Spleen (tissue), 11 donors: ENCODE measurements around the gene NEAT1. TPM values are rescaled to one million over a fixed set of nuclear protein-coding genes. Genes with fewer than 3 reads are reported as not detected.
A peak's percentile ranks its signal among the peaks of the same experiment; 100 is the strongest.

Experiments used
- DNase-seq: peaks from one replicate; pipeline ENCODE4 v3.0.0-alpha.2; 2020
- H3K27ac ChIP-seq, 8 donors: fragments of 200-600 bp; sonication (generic) in 7 of 8; 1 replicate in 4 of 8; 2 replicates in 4 of 8; pipeline versions ENCODE4 v1.5.0 to v1.8.0; 2016 to 2021; ENCODE audit warnings: inconsistent platforms in 4 of 8, mild to moderate bottlenecking in 4 of 8, moderate library complexity in 1 of 8
- H3K27me3 ChIP-seq, 7 donors: fragments of 200-600 bp; sonication (generic) in 6 of 7; replicated peaks in 1 of 7; 1 replicate in 4 of 7; 2 replicates in 3 of 7; pipeline versions ENCODE4 v1.5.0 to v1.8.0; 2016 to 2021; ENCODE audit warnings: inconsistent platforms in 3 of 7, mild to moderate bottlenecking in 1 of 7
- H3K36me3 ChIP-seq, 6 donors: fragments of 200-600 bp; sonication (generic) in 5 of 6; 1 replicate in 4 of 6; 2 replicates in 2 of 6; pipeline versions ENCODE4 v1.5.0 to v1.8.0; 2016 to 2021; ENCODE audit warnings: inconsistent platforms in 2 of 6
- H3K4me1 ChIP-seq, 6 donors: fragments of 200-600 bp; sonication (generic) in 5 of 6; 1 replicate in 3 of 6; 2 replicates in 3 of 6; pipeline versions ENCODE4 v1.5.0 to v1.8.0; 2016 to 2021; ENCODE audit warnings: inconsistent platforms in 3 of 6
- H3K4me3 ChIP-seq, 8 donors: fragments of 200-600 bp; sonication (generic) in 7 of 8; 1 replicate in 4 of 8; 2 replicates in 4 of 8; pipeline versions ENCODE4 v1.5.0 to v1.8.0; 2016 to 2021; ENCODE audit warnings: inconsistent platforms in 4 of 8, mild to moderate bottlenecking in 4 of 8, moderate library complexity in 2 of 8
- H3K9me3 ChIP-seq, 8 donors: fragments of 200-600 bp; sonication (generic) in 7 of 8; 1 replicate in 4 of 8; 2 replicates in 4 of 8; pipeline versions ENCODE4 v1.5.0 to v1.8.0; 2016 to 2021; ENCODE audit warnings: inconsistent platforms in 4 of 8
- POLR2A ChIP-seq, 3 donors: fragments of 450-650 bp; IDR thresholded peaks; one replicate each; pipeline ENCODE4 v1.5.1; 2017; ENCODE audit warnings: antibody characterized with exemption in 3 of 3, mild to moderate bottlenecking in 1 of 3
- POLR2AphosphoS5 ChIP-seq, 3 donors: sonication (generic); formaldehyde crosslinking; IDR thresholded peaks; one replicate each; pipeline ENCODE4 v1.5.1; 2017; ENCODE audit warnings: antibody characterized with exemption in 3 of 3
- WGBS, 5 donors: extraction: QIAGEN DNeasy Blood & Tissue Kit in 3 of 5; methylation state at CpG; one replicate each; pipeline versions ENCODE4 v1.1.5 to v1.1.7; 2013 to 2018; 5-methylcytosine and 5-hydroxymethylcytosine counted together
- intact Hi-C: fragments of 100-400 bp; cut with DNase I; formaldehyde crosslinking; loops from one replicate; pipeline ENCODE4 v1.15.0; 2023; ENCODE audit warnings: low total_unique reads
- polyA plus RNA-seq, 3 donors: library from polyadenylated mRNA; stranded (reverse); fragments of 200-250 nt; gene quantifications; one replicate each; pipeline ENCODE4 v1.2.1, GENCODE V29; 2013
- total RNA-seq, 7 donors: library from RNA; depleted of rRNA in 3 of 7; stranded (reverse); fragments of >200 nt in 3 of 7; fragmentation: NEBNext Ultra II Directional in 4 of 7; extraction: Animal tissue kit (Norgen Biotek cat#: 25700) in 4 of 7; gene quantifications; one replicate each; pipeline versions ENCODE4 v1.1.0 to v1.2.1, GENCODE V29; 2016 to 2021
- TF ChIP-seq, protein P1 (sequence below), 11 experiments: fragments of 200-600 bp in 7 of 11; fragments of 450-650 bp in 4 of 11; sonication (generic) in 4 of 11; IDR thresholded peaks in 8 of 11; conservative IDR thresholded peaks in 3 of 11; 1 replicate in 7 of 11; 2 replicates in 4 of 11; pipeline versions ENCODE4 v1.4.0 to v1.8.0; 2016 to 2021; ENCODE audit warnings: antibody characterized with exemption in 11 of 11, inconsistent platforms in 4 of 11, mild to moderate bottlenecking in 1 of 11
- donor health status: healthy with polysubstance abuse.
- donor health status: DM: no; HTN: no; CAD: no; lungs with moderate emphysema.
- donor health status: DM: no; HTN: no; CAD: no.
- donor health status: Bipolar disorder and iron deficiency.
- donor health status: healthy.
- donor health status: DM: no; HTN: no; CAD: no.
- donor health status: DM: yes; HTN: yes; CAD: no.

Gene NEAT1
- total and polyA plus RNA-seq, 10 donors = 266 to 1,804 (median 874) TPM

DNA sequence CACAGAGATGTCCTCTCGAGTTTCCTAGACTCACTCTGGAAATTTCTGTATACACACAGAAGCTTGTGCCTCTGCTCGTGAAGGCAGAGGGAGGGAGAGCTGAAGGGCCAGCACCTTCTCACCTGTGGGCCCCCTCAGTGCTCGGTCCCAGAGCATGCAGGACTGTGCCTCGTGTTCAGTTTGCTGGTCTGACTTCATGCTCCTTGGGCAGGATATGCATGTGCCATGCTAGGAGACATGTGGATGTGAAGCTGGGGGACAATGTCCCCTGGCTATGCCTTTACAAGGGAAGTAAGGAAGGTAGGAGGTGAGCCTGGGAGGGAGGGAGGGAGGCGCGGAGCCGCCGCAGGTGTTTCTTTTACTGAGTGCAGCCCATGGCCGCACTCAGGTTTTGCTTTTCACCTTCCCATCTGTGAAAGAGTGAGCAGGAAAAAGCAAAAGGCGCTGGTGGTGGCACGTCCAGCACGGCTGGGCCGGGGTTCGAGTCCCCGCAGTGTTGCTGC is 22.6 kb downstream of the NEAT1 start:
- Histone ChIP-seq H3K4me1 (peaks cover 27 to 74% (median 54%) of the 10 kb centered on the region in 6 donors), H3K36me3 (peaks cover 0 to 70% (median 13%) of the 10 kb centered on the region in 6 donors), H3K9me3 (no peaks in the 10 kb centered on the region), H3K27me3 (no peaks in the 10 kb centered on the region), H3K4me3 (no peak overlapping the region), H3K27ac (peak overlapping the region in 7 of 8 donors; percentile 9 to 77 (median 45))
- peak in 2 of 3 donors; percentile 69 to 90 for TF ChIP-seq POLR2AphosphoS5 (IDR thresholded peaks at IDR 0.05)
- peak in 1 of 3 donors; percentile 28 for TF ChIP-seq POLR2A (IDR thresholded peaks at IDR 0.05)
- TF ChIP-seq, protein P1, sequence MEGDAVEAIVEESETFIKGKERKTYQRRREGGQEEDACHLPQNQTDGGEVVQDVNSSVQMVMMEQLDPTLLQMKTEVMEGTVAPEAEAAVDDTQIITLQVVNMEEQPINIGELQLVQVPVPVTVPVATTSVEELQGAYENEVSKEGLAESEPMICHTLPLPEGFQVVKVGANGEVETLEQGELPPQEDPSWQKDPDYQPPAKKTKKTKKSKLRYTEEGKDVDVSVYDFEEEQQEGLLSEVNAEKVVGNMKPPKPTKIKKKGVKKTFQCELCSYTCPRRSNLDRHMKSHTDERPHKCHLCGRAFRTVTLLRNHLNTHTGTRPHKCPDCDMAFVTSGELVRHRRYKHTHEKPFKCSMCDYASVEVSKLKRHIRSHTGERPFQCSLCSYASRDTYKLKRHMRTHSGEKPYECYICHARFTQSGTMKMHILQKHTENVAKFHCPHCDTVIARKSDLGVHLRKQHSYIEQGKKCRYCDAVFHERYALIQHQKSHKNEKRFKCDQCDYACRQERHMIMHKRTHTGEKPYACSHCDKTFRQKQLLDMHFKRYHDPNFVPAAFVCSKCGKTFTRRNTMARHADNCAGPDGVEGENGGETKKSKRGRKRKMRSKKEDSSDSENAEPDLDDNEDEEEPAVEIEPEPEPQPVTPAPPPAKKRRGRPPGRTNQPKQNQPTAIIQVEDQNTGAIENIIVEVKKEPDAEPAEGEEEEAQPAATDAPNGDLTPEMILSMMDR (IDR thresholded peaks at IDR 0.05 in 8 of 11, conservative IDR thresholded peaks at IDR 0.05 in 3 of 11) = no peak
- 87 to 91% (median 90%) methylated on average over 15 of the region's 15 CpGs for WGBS, 5 donors
- intact Hi-C loops = no loop called here
- DNase-seq = no peak

DNA sequence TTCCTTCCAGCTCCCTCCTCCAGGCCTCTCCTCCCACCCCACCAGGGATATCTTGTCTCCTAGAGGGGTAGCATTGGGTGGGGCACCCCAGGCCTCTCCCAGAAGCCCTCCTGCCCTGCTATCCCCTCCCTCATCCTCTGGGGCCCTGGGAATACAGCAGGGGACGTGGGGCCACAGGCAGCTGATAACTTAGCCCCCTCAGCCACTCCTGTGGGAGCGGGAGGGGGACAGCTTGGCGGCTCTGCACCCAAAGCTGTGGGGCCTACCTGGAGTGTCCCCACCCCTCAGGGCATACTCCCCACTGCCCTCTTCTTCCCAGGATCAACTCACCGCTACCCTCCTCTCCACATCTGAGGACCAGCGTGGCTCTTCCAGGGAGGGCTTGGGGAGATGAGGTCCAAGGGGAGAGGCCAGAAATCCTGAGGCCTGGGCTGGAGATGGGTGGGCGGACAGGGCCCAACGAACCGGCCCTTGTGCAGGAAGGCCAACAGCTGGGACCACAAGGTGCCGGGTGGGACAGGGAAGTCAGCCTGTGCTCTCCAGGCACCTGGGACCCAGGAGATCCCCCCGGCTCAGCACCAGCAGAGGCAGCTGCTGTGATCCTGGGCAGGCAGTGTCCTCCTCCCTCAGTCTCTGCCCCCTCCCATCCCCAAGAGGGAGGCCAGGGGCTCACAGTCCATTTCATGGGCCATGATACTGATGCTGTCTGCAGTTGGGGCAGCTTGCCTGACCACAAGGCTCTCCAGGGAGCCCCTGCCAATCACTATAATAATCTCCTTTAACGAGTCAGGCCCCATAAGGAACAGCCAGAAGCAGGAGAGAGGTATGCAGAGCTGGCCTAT is 23.2 kb downstream of the NEAT1 start:
- peak overlapping the region in 7 of 8 donors; percentile 1 to 77 (median 45) for H3K27ac ChIP-seq
- TF ChIP-seq POLR2AphosphoS5 (IDR thresholded peaks at IDR 0.05) = peak; percentile 74 to 88 (median 87)
- TF ChIP-seq POLR2A (IDR thresholded peaks at IDR 0.05) = no peak
- H3K9me3 ChIP-seq = peaks cover 0 to 4% (median 0%) of the 10 kb centered on the region in 8 donors
- intact Hi-C loops = no loop called here
- H3K4me1 ChIP-seq = peaks cover 24 to 67% (median 47%) of the 10 kb centered on the region in 6 donors
- WGBS, 5 donors = 78 to 81% (median 81%) methylated on average over 9 to 11 of the region's 11 CpGs
- DNase-seq = peak; percentile 78
- no peaks in the 10 kb centered on the region for H3K27me3 ChIP-seq
- H3K4me3 ChIP-seq = no peak overlapping the region
- H3K36me3 ChIP-seq = peaks cover 0 to 63% (median 13%) of the 10 kb centered on the region in 6 donors

DNA sequence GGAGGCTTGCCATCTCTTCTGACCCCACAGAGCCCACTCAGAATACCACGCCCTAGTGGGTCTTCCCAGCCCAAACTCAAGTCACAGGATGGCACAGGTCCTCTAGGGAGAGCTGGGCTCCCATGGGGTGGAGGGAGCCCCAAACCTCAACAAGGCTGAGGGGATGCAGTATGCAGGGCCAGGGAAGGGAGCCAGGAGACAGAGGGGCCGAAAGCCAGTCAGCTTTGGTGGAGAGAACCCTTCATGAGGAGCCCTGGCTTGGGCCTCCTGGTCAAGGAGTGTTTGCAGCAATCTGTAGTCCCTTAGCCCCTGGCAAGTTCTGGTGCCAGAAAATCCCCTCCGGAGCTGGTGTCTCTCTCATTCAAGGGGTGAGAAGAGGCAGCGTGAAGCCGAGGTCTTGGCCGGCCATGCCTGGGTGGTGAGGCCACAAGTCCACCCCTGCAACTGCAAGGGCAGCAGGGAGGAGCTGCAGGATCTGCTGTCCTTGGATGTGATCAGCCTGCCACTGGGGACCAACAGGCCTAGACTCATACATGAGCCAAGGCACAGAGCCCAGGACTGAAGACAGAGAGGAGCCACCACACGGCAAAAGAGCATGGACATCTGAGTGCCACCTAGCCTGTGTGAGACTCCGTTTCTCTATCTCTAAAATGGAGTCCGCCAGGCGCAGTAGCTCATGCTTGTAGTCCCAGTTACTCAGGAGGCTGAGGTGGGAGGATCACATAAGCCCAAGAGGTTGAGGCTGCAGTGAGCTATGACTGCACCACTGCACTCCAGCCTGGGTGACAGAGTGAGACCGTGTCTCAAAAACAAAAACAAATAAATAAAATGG is 24.1 kb downstream of the NEAT1 start:
- Histone ChIP-seq H3K4me1 (peaks cover 16 to 59% (median 39%) of the 10 kb centered on the region in 6 donors), H3K4me3 (no peak overlapping the region), H3K9me3 (peaks cover 0 to 4% (median 0%) of the 10 kb centered on the region in 8 donors), H3K36me3 (peaks cover 0 to 55% (median 11%) of the 10 kb centered on the region in 6 donors), H3K27me3 (no peaks in the 10 kb centered on the region), H3K27ac (peak overlapping the region in 7 of 8 donors; percentile 1 to 77 (median 45))
- WGBS, 5 donors = 78 to 95% (median 88%) methylated on average over 11 of the region's 11 CpGs
- no peak for DNase-seq
- peak; percentile 77 to 89 (median 79) for TF ChIP-seq POLR2AphosphoS5 (IDR thresholded peaks at IDR 0.05)
- TF ChIP-seq, protein P1 (IDR thresholded peaks at IDR 0.05 in 8 of 11, conservative IDR thresholded peaks at IDR 0.05 in 3 of 11) = no peak
- TF ChIP-seq POLR2A (IDR thresholded peaks at IDR 0.05) = no peak
- intact Hi-C loops = no loop called here

DNA sequence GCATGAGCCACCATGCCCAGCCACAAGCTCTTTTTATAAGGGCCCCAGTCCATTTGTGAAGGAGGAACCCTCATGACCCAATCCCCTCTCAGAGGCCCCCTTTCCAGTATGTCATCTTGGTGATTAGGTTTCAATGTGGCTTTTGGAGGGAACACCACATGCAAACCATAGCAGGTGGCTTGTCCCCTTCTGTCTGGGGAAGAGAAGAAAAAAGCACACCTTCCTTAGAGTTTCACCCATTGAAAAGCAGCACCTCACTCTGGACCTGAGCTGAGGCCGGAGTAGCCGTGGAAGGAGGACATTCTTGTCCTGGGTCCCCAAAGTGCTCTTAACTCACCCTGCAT is 25.4 kb downstream of the NEAT1 start:
- H3K4me1 ChIP-seq = peaks cover 8 to 53% (median 28%) of the 10 kb centered on the region in 6 donors
- DNase-seq = no peak
- WGBS, 5 donors = 88 to 100% (median 95%) methylated on average over 2 of the region's 2 CpGs
- peaks cover 0 to 41% (median 9%) of the 10 kb centered on the region in 6 donors for H3K36me3 ChIP-seq
- H3K9me3 ChIP-seq = peaks cover 0 to 4% (median 0%) of the 10 kb centered on the region in 8 donors
- TF ChIP-seq POLR2A (IDR thresholded peaks at IDR 0.05) (no peak), POLR2AphosphoS5 (IDR thresholded peaks at IDR 0.05) (peak in 1 of 3 donors; percentile 2)
- intact Hi-C loops = no loop called here
- no peak overlapping the region for H3K4me3 ChIP-seq
- H3K27me3 ChIP-seq = no peaks in the 10 kb centered on the region
- peak overlapping the region in 5 of 8 donors; percentile 15 to 77 (median 69) for H3K27ac ChIP-seq
